Tibial artery (tissue), 4 donors: Measurements from ENCODE around the gene PTPRG.
A peak's percentile ranks its signal among the peaks of the same experiment; 100 is the strongest.

ENCODE experiments used
- DNase-seq, 2 donors: peaks; one replicate each; pipeline ENCODE4 v3.0.0-alpha.2; 2019
- H3K27ac ChIP-seq, 2 donors: fragments of 200-600 bp; sonication (generic) in 1 of 2; 1 replicate in 1 of 2; 2 replicates in 1 of 2; pipeline ENCODE4 v1.5.1; 2018 to 2019; ENCODE audit warnings: mild to moderate bottlenecking in 1 of 2
- H3K27me3 ChIP-seq, 2 donors: fragments of 200-600 bp; sonication (generic) in 1 of 2; one replicate each; pipeline versions ENCODE4 v1.5.1 to v1.6.0; 2016 to 2019
- H3K36me3 ChIP-seq, 3 donors: fragments of 200-600 bp; sonication (generic) in 2 of 3; one replicate each; pipeline ENCODE4 v1.5.1; 2016 to 2019; ENCODE audit warnings: mild to moderate bottlenecking in 2 of 3
- H3K4me1 ChIP-seq, 4 donors: fragments of 200-600 bp; sonication (generic) in 2 of 4; 1 replicate in 3 of 4; 2 replicates in 1 of 4; pipeline ENCODE4 v1.5.1; 2016 to 2019
- H3K4me3 ChIP-seq, 2 donors: fragments of 200-600 bp; sonication (generic) in 1 of 2; 1 replicate in 1 of 2; 2 replicates in 1 of 2; pipeline ENCODE4 v1.5.1; 2018 to 2019; ENCODE audit warnings: mild to moderate bottlenecking in 2 of 2
- H3K9me3 ChIP-seq, 3 donors: fragments of 200-600 bp; sonication (generic) in 1 of 3; one replicate each; pipeline ENCODE4 v1.5.1; 2016 to 2019
- CTCF ChIP-seq, 2 experiments: fragments of 200-600 bp in 1 of 2; fragments of 450-650 bp in 1 of 2; IDR thresholded peaks; one replicate each; pipeline ENCODE4 v1.5.1; 2017 to 2019; ENCODE audit warnings: antibody characterized with exemption in 2 of 2, mild to moderate bottlenecking in 1 of 2, moderate library complexity in 1 of 2
- intact Hi-C: fragments of 100-400 bp; cut with DNase I; formaldehyde crosslinking; loops from one replicate; pipeline ENCODE4 v1.15.0; 2023; ENCODE audit warnings: low total_unique reads

Gene PTPRG

GRCh38 chr3:61893840-61894566 is 332.6 kb downstream of the PTPRG start:
- H3K4me3 ChIP-seq: no peak overlapping the region
- TF ChIP-seq CTCF (IDR thresholded peaks at IDR 0.05): no peak
- peak overlapping the region in 1 of 2 donors; percentile 43 for H3K27ac ChIP-seq
- H3K9me3 ChIP-seq: no peaks in the 10 kb centered on the region
- H3K27me3 ChIP-seq: no peaks in the 10 kb centered on the region
- DNase-seq: no peak
- intact Hi-C loops: no loop called here
- H3K4me1 ChIP-seq: peaks cover 0 to 68% (median 14%) of the 10 kb centered on the region in 4 donors
- no peaks in the 10 kb centered on the region for H3K36me3 ChIP-seq

- no peak for TF ChIP-seq CTCF (IDR thresholded peaks at IDR 0.05)
- no peak overlapping the region for H3K4me3 ChIP-seq
- H3K36me3 ChIP-seq: no peaks in the 10 kb centered on the region
- H3K27me3 ChIP-seq: no peaks in the 10 kb centered on the region
- DNase-seq: peak; percentile 79 to 83
- peaks cover 0 to 65% (median 15%) of the 10 kb centered on the region in 4 donors for H3K4me1 ChIP-seq
- peak overlapping the region; percentile 40 to 43 for H3K27ac ChIP-seq
- H3K9me3 ChIP-seq: no peaks in the 10 kb centered on the region
- intact Hi-C loops: no loop called here
Measured at GRCh38 chr3:61894988-61895935, 333.9 kb downstream of the PTPRG start.

- intact Hi-C loops: no loop called here
- peaks cover 0 to 55% (median 15%) of the 10 kb centered on the region in 4 donors for H3K4me1 ChIP-seq
- no peak for DNase-seq
- H3K27me3 ChIP-seq: no peaks in the 10 kb centered on the region
- H3K27ac ChIP-seq: no peak overlapping the region
- H3K36me3 ChIP-seq: no peaks in the 10 kb centered on the region
- TF ChIP-seq CTCF (IDR thresholded peaks at IDR 0.05): no peak
- H3K9me3 ChIP-seq: no peaks in the 10 kb centered on the region
- H3K4me3 ChIP-seq: no peak overlapping the region
Measured at GRCh38 chr3:61896251-61896650, 334.9 kb downstream of the PTPRG start.

- intact Hi-C loops: no loop called here
- Histone ChIP-seq H3K4me3 (no peak overlapping the region), H3K4me1 (peaks cover 0 to 53% (median 15%) of the 10 kb centered on the region in 4 donors), H3K27ac (no peak overlapping the region), H3K27me3 (no peaks in the 10 kb centered on the region), H3K9me3 (no peaks in the 10 kb centered on the region), H3K36me3 (no peaks in the 10 kb centered on the region)
- DNase-seq: no peak
- no peak for TF ChIP-seq CTCF (IDR thresholded peaks at IDR 0.05)
Measured at GRCh38 chr3:61897848-61898247, 336.5 kb downstream of the PTPRG start.

GRCh38 chr3:61899700-61900462 is 338.5 kb downstream of the PTPRG start:
- TF ChIP-seq CTCF (IDR thresholded peaks at IDR 0.05): no peak
- no peak for DNase-seq
- H3K36me3 ChIP-seq: no peaks in the 10 kb centered on the region
- H3K4me3 ChIP-seq: no peak overlapping the region
- H3K4me1 ChIP-seq: peaks cover 0 to 61% (median 23%) of the 10 kb centered on the region in 4 donors
- H3K27me3 ChIP-seq: no peaks in the 10 kb centered on the region
- H3K27ac ChIP-seq: no peak overlapping the region
- intact Hi-C loops: no loop called here
- H3K9me3 ChIP-seq: no peaks in the 10 kb centered on the region
